K562 (cell line): ENCODE data around the gene PIANP. TPM values are rescaled to one million over a fixed set of nuclear protein-coding genes. Genes with fewer than 3 reads are reported as not detected.

Experiments used
- ARID2 ChIP-seq: fragments of 450-650 bp; IDR thresholded peaks from 2 replicates; pipeline ENCODE4 v1.6.1; 2017; ENCODE audit warnings: antibody characterized with exemption, mild to moderate bottlenecking
- ATF6 ChIP-seq: sonication (generic); formaldehyde crosslinking; IDR thresholded peaks from 2 replicates; pipeline ENCODE4 v1.4.0; 2020; ENCODE audit warnings: mild to moderate bottlenecking, missing genetic modification reagents
- BCLAF1 ChIP-seq, 2 experiments: fragments of 450-650 bp in 1 of 2; IDR thresholded peaks; 2 replicates each; pipeline ENCODE4 v1.6.1; 2011 to 2017; ENCODE audit warnings: low read depth in 2 of 2, antibody characterized with exemption in 1 of 2, borderline replicate concordance in 1 of 2, low read length in 1 of 2, mild to moderate bottlenecking in 1 of 2, mixed read lengths in 1 of 2; ENCODE audit not compliant: control insufficient read depth in 1 of 2
- CBFA2T3 ChIP-seq: fragments of 450-650 bp; IDR thresholded peaks from 2 replicates; pipeline ENCODE4 v1.6.1; 2017
- CTBP1 ChIP-seq: fragments of 450-650 bp; IDR thresholded peaks from 2 replicates; pipeline ENCODE4 v1.6.1; 2016; ENCODE audit warnings: borderline replicate concordance
- DMBX1 ChIP-seq: fragments of 250-450 bp; sonication (Bioruptor Pico); IDR thresholded peaks from 2 replicates; pipeline ENCODE4 v1.8.0; 2022; ENCODE audit warnings: inconsistent platforms, mild to moderate bottlenecking, moderate library complexity, borderline replicate concordance
- FOXK1 ChIP-seq: sonication (generic); formaldehyde crosslinking; IDR thresholded peaks from 2 replicates; pipeline ENCODE4 v1.8.0; 2022; ENCODE audit warnings: missing genetic modification reagents, mild to moderate bottlenecking, borderline replicate concordance
- LCOR ChIP-seq: sonication (generic); formaldehyde crosslinking; IDR thresholded peaks from 2 replicates; pipeline ENCODE4 v1.8.0; 2022; ENCODE audit warnings: mild to moderate bottlenecking, missing genetic modification reagents
- MYNN ChIP-seq, 2 experiments: sonication (generic); formaldehyde crosslinking in 1 of 2; IDR thresholded peaks; 2 replicates each; pipeline versions ENCODE4 v1.5.0 to v1.6.1; 2016 to 2020; ENCODE audit warnings: antibody characterized with exemption in 1 of 2, missing genetic modification reagents in 1 of 2
- NR4A1 ChIP-seq, 2 experiments: fragments of 250-450 bp in 1 of 2; fragments of 450-650 bp in 1 of 2; sonication (Bioruptor Pico) in 1 of 2; IDR thresholded peaks; 2 replicates each; pipeline versions ENCODE4 v1.4.0 to v1.6.1; 2016 to 2020; ENCODE audit warnings: mild to moderate bottlenecking in 2 of 2, missing compliant biosample characterization in 1 of 2, missing genetic modification characterization in 1 of 2, moderate library complexity in 1 of 2
- PTTG1 ChIP-seq: fragments of 450-650 bp; IDR thresholded peaks from 2 replicates; pipeline ENCODE4 v1.6.1; 2016; ENCODE audit warnings: low read depth, mild to moderate bottlenecking, missing genetic modification characterization, missing compliant biosample characterization
- PURB ChIP-seq: sonication (generic); formaldehyde crosslinking; IDR thresholded peaks from 2 replicates; pipeline ENCODE4 v1.9.0; 2021; ENCODE audit warnings: low read depth, mild to moderate bottlenecking, missing genetic modification reagents
- RBM25 ChIP-seq: fragments of 200-400 bp; formaldehyde crosslinking; IDR thresholded peaks from 2 replicates; pipeline ENCODE4 v1.6.1; 2018; ENCODE audit warnings: low read length, low read depth, moderate library complexity; ENCODE audit not compliant: severe bottlenecking
- USF1 ChIP-seq: sonication (generic); formaldehyde crosslinking; IDR thresholded peaks from 2 replicates; pipeline ENCODE4 v1.9.0; 2022; ENCODE audit warnings: mild to moderate bottlenecking, missing genetic modification reagents
- ZNF140 ChIP-seq: fragments of 250-450 bp; sonication (Bioruptor Pico); IDR thresholded peaks from 2 replicates; pipeline ENCODE4 v1.8.0; 2021; ENCODE audit warnings: moderate library complexity, mild to moderate bottlenecking, inconsistent platforms
- ZNF280B ChIP-seq: fragments of 250-450 bp; sonication (Bioruptor Pico); IDR thresholded peaks from 2 replicates; pipeline ENCODE4 v1.5.1; 2021; ENCODE audit warnings: mild to moderate bottlenecking
- ZNF431 ChIP-seq: sonication (generic); formaldehyde crosslinking; IDR thresholded peaks from 2 replicates; pipeline ENCODE4 v1.8.0; 2022; ENCODE audit warnings: mild to moderate bottlenecking, missing genetic modification reagents
- ZNF561 ChIP-seq: fragments of 450-650 bp; formaldehyde crosslinking; conservative IDR thresholded peaks from 2 replicates; pipeline ENCODE4 v1.4.0; 2020; ENCODE audit warnings: mild to moderate bottlenecking, moderate library complexity
- ZNF644 ChIP-seq: fragments of 200-800 bp; sonication (Bioruptor generic); IDR thresholded peaks from 2 replicates; pipeline ENCODE4 v1.6.1; 2016; ENCODE audit warnings: low read depth, missing genetic modification characterization, missing compliant biosample characterization
- ZSCAN29 ChIP-seq: fragments of 450-650 bp; IDR thresholded peaks from 2 replicates; pipeline ENCODE4 v1.6.1; 2017
- polyA plus RNA-seq, 8 experiments: library from polyadenylated mRNA; depleted of rRNA in 4 of 8; stranded (reverse) in 5 of 8; unstranded in 3 of 8; fragments of >200 nt; fragmentation: Nextera tagmentation in 2 of 8; fragmentation: Illumina TruSeq in 1 of 8; extraction: Ambion mirVana in 2 of 8; extraction: Trizol in 1 of 8; gene quantifications; 2 replicates each; pipeline versions ENCODE4 v1.2.1 to v1.2.3, GENCODE V29; 2011 to 2014; ENCODE audit warnings: inconsistent platforms in 1 of 8, missing spikeins in 1 of 8
- total RNA-seq, 7 experiments: library from RNA; depleted of rRNA in 6 of 7; stranded (reverse); fragments of >200 nt in 6 of 7; fragmentation: Illumina TruSeq in 2 of 7; extraction: Trizol in 2 of 7; gene quantifications; 2 replicates each; pipeline versions ENCODE4 v1.2.1 to v1.2.3, GENCODE V29; 2011 to 2021; ENCODE audit warnings: low replicate concordance in 1 of 7

The PIANP gene
- total and polyA plus RNA-seq, 9 of the 15 experiments (the other 6 are each of a cell fraction or from before 2014, with no cell fraction given) = 0.07 TPM; not detected in 8

- TF ChIP-seq ZNF140 = no peak
- TF ChIP-seq DMBX1 (CRISPR knock-in tag) = no peak
- no peak for TF ChIP-seq FOXK1 (CRISPR knock-in tag)
- TF ChIP-seq ARID2 = no peak
- peak; percentile 64; the same call in 1 of the 2 replicates for TF ChIP-seq ATF6 (CRISPR knock-in tag)
- no peak for TF ChIP-seq ZNF280B (CRISPR knock-in tag)
- peak; percentile 68 for TF ChIP-seq LCOR (CRISPR knock-in tag)
- no peak for TF ChIP-seq NR4A1 (CRISPR knock-in tag; IDR thresholded peaks at IDR 0.05)
- TF ChIP-seq NR4A1 (tag; IDR thresholded peaks at IDR 0.05) = no peak
- no peak for TF ChIP-seq ZSCAN29
- no peak for TF ChIP-seq ZNF644 (tag)
- TF ChIP-seq PURB = no peak
- no peak for TF ChIP-seq ZNF431 (CRISPR knock-in tag)
- no peak; the same call in 1 of the 2 replicates for TF ChIP-seq CBFA2T3
- no peak for TF ChIP-seq MYNN (IDR thresholded peaks at IDR 0.05)
- no peak for TF ChIP-seq MYNN (CRISPR knock-in tag; IDR thresholded peaks at IDR 0.05)
- no peak for TF ChIP-seq PTTG1 (tag)
- TF ChIP-seq USF1 (CRISPR knock-in tag) = peak; percentile 95
- no peak for TF ChIP-seq RBM25
- TF ChIP-seq CTBP1 = peak; percentile 54; the same call in 1 of the 2 replicates
- TF ChIP-seq ZNF561 = no peak
- peak in 1 of 2 experiments; percentile 78; a peak in 1 of 4 replicates for TF ChIP-seq BCLAF1 (IDR thresholded peaks at IDR 0.05; ENCODE audit: borderline replicate concordance in 1 of 2, control insufficient read depth in 1 of 2, low read depth in 2 of 2, low read length in 1 of 2)
Measured at GRCh38 chr12:6723607-6724408, 23.2 kb upstream of the PIANP start, which contains the start of gene COPS7A (continued).
